KMS-11 (cell line): Measurements from ENCODE around the gene CPT2.

Experiments used
- H2AFZ ChIP-seq: fragments of 200-600 bp; sonication (generic); 2 replicates; pipeline ENCODE4 v1.6.1; 2016; ENCODE audit warnings: antibody characterized with exemption, mixed run types, low read depth
- H3K27ac ChIP-seq: fragments of 200-600 bp; sonication (generic); 2 replicates; pipeline ENCODE4 v1.6.1; 2016; ENCODE audit warnings: mild to moderate bottlenecking, mixed run types
- H3K27me3 ChIP-seq: fragments of 200-600 bp; sonication (generic); 2 replicates; pipeline ENCODE4 v1.6.1; 2017; ENCODE audit warnings: mild to moderate bottlenecking, low read depth, mixed run types, moderate library complexity; ENCODE audit not compliant: insufficient read depth
- H3K36me3 ChIP-seq: fragments of 200-600 bp; sonication (generic); 2 replicates; pipeline ENCODE4 v1.6.1; 2017; ENCODE audit warnings: mild to moderate bottlenecking, mixed run types; ENCODE audit not compliant: insufficient read depth
- H3K4me1 ChIP-seq: fragments of 200-600 bp; sonication (generic); 2 replicates; pipeline ENCODE4 v1.6.1; 2016; ENCODE audit warnings: mild to moderate bottlenecking, low read depth, mixed run types; ENCODE audit not compliant: poor library complexity, severe bottlenecking
- H3K4me2 ChIP-seq: fragments of 200-600 bp; sonication (generic); 2 replicates; pipeline ENCODE4 v1.7.0; 2016; ENCODE audit warnings: mild to moderate bottlenecking, mixed run types
- H3K4me3 ChIP-seq: fragments of 200-600 bp; sonication (generic); IDR thresholded peaks from 2 replicates; pipeline ENCODE4 v1.6.1; 2017; ENCODE audit warnings: low read depth, low read length, mixed read lengths; ENCODE audit not compliant: insufficient read depth
- H3K79me2 ChIP-seq: fragments of 200-600 bp; sonication (generic); 2 replicates; pipeline ENCODE4 v1.6.1; 2016; ENCODE audit warnings: low read depth, mixed run types; ENCODE audit not compliant: insufficient read depth
- H3K9ac ChIP-seq: fragments of 200-600 bp; sonication (generic); 2 replicates; pipeline ENCODE4 v1.6.1; 2016; ENCODE audit warnings: mild to moderate bottlenecking, mixed run types
- H4K20me1 ChIP-seq: fragments of 200-600 bp; sonication (generic); 2 replicates; pipeline ENCODE4 v1.6.1; 2016; ENCODE audit warnings: mild to moderate bottlenecking, mixed run types; ENCODE audit not compliant: insufficient read depth
- CTCF ChIP-seq: fragments of 200-600 bp; sonication (generic); conservative IDR thresholded peaks from 2 replicates; pipeline ENCODE4 v1.6.1; 2017; ENCODE audit warnings: low read depth, mild to moderate bottlenecking, antibody characterized with exemption, low read length, moderate library complexity, mixed read lengths

Gene CPT2

GRCh38 chr1:53258216-53258615 is 61.6 kb downstream of the CPT2 start:
- Histone ChIP-seq H3K4me2 (no peak overlapping the region), H3K4me3 (no peak overlapping the region), H3K36me3 (peaks cover 11% of the 10 kb centered on the region; the same call in 1 of the 2 replicates), H3K27ac (no peak overlapping the region), H3K9ac (no peak overlapping the region), H4K20me1 (no peaks in the 10 kb centered on the region), H3K79me2 (no peaks in the 10 kb centered on the region), H3K4me1 (no peaks in the 10 kb centered on the region), H3K27me3 (no peaks in the 10 kb centered on the region), H2AFZ (no peak overlapping the region)
- TF ChIP-seq CTCF, result no peak

- Histone ChIP-seq H3K9ac (no peak overlapping the region), H3K36me3 (peaks cover 16% of the 10 kb centered on the region; the same call in 1 of the 2 replicates), H4K20me1 (no peaks in the 10 kb centered on the region), H3K27ac (no peak overlapping the region), H2AFZ (no peak overlapping the region), H3K4me3 (no peak overlapping the region), H3K79me2 (no peaks in the 10 kb centered on the region), H3K4me1 (no peaks in the 10 kb centered on the region), H3K4me2 (no peak overlapping the region), H3K27me3 (no peaks in the 10 kb centered on the region)
- no peak for TF ChIP-seq CTCF
These were observed 63.3 kb downstream of the CPT2 start for GRCh38 chr1:53259932-53260331.

- Histone ChIP-seq H3K4me1 (no peaks in the 10 kb centered on the region), H4K20me1 (no peaks in the 10 kb centered on the region), H2AFZ (no peak overlapping the region), H3K27me3 (no peaks in the 10 kb centered on the region), H3K27ac (no peak overlapping the region), H3K79me2 (no peaks in the 10 kb centered on the region), H3K4me3 (no peak overlapping the region), H3K4me2 (no peak overlapping the region), H3K9ac (no peak overlapping the region), H3K36me3 (peaks cover 16% of the 10 kb centered on the region; the same call in 1 of the 2 replicates)
- no peak for TF ChIP-seq CTCF
These were observed 64.1 kb downstream of the CPT2 start for GRCh38 chr1:53260631-53261247.

- peaks cover 16% of the 10 kb centered on the region; the same call in 1 of the 2 replicates for H3K36me3 ChIP-seq
- H2AFZ ChIP-seq, result no peak overlapping the region
- no peaks in the 10 kb centered on the region for H3K27me3 ChIP-seq
- H3K79me2 ChIP-seq, result no peaks in the 10 kb centered on the region
- H3K4me1 ChIP-seq, result no peaks in the 10 kb centered on the region
- H3K4me2 ChIP-seq, result no peak overlapping the region
- TF ChIP-seq CTCF, result no peak
- no peak overlapping the region for H3K27ac ChIP-seq
- H3K9ac ChIP-seq, result no peak overlapping the region
- H4K20me1 ChIP-seq, result no peaks in the 10 kb centered on the region
- H3K4me3 ChIP-seq, result no peak overlapping the region
These were observed 65.4 kb downstream of the CPT2 start for GRCh38 chr1:53262000-53262399.
